Measurements from ENCODE around the gene IL1RAP.

- no peak for TF ChIP-seq CTCF (IDR thresholded peaks at IDR 0.05)
- TF ChIP-seq POLR2AphosphoS5 (IDR thresholded peaks at IDR 0.05), result no peak
- TF ChIP-seq POLR2A (IDR thresholded peaks at IDR 0.05), result no peak
Measured at GRCh38 chr3:190568036-190568435, 54.2 kb downstream of the IL1RAP start.

Measured in prostate gland (tissue), 2 donors.